Retinal pigment epithelial cell (primary cell): ENCODE results near the gene ZFYVE28.

ENCODE experiments used
- DNase-seq: peaks from one replicate; pipeline ENCODE4 v3.0.0-alpha.2; 2010; ENCODE audit warnings: low read depth
- H3K4me3 ChIP-seq: 2 replicates; pipeline ENCODE4 v1.5.1; 2011; ENCODE audit warnings: mild to moderate bottlenecking, low read length, control low read depth, moderate library complexity
- TF ChIP-seq, protein P1 (sequence below): conservative IDR thresholded peaks from 2 replicates; pipeline ENCODE4 v1.5.1; 2011; ENCODE audit warnings: low read depth, low read length, control low read depth, inconsistent platforms

The ZFYVE28 gene

GRCh38 chr4:2298532-2298991, 119.9 kb downstream of the ZFYVE28 start:
- TF ChIP-seq, protein P1, sequence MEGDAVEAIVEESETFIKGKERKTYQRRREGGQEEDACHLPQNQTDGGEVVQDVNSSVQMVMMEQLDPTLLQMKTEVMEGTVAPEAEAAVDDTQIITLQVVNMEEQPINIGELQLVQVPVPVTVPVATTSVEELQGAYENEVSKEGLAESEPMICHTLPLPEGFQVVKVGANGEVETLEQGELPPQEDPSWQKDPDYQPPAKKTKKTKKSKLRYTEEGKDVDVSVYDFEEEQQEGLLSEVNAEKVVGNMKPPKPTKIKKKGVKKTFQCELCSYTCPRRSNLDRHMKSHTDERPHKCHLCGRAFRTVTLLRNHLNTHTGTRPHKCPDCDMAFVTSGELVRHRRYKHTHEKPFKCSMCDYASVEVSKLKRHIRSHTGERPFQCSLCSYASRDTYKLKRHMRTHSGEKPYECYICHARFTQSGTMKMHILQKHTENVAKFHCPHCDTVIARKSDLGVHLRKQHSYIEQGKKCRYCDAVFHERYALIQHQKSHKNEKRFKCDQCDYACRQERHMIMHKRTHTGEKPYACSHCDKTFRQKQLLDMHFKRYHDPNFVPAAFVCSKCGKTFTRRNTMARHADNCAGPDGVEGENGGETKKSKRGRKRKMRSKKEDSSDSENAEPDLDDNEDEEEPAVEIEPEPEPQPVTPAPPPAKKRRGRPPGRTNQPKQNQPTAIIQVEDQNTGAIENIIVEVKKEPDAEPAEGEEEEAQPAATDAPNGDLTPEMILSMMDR, result no peak
- no peak overlapping the region for H3K4me3 ChIP-seq
- DNase-seq, result no peak

DNA sequence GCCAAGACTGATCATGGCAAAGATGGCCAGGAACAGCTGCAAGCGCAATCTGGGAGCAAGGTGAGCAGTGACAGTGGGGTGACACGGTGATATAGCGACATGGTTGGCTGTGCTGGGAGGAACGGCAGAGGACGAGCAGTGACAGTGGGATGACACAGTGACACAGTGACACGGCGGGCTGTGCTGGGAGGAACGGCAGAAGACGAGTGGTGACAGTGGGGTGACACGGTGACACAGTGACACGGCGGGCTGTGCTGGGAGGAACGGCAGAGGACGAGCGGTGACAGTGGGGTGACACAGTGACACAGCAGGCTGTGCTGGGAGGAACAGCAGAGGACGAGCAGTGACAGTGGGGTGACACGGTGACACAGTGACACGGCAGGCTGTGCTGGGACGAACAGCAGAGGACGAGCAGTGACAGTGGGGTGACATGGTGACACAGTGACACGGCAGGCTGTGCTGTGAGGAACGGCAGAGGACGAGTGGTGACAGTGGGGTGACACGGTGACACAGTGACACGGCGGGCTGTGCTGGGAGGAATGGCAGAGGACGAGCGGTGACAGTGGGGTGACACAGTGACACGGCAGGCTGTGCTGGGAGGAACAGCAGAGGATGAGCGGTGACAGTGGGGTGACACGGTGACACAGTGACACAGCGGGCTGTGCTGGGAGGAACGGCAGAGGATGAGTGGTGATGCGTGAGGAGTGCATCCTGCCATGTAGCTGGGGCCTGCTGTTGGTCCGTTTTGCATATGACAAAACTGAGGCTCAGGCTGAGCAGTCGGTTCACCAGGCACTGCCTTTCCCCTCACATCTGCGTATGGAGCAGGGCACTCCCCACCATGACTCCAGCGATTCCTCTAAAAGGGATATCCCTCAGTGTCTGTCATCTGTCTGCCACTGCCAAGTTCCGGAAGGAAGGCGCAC, 120.6 kb downstream of the ZFYVE28 start:
- H3K4me3 ChIP-seq, result no peak overlapping the region
- TF ChIP-seq, protein P1, result no peak
- no peak for DNase-seq

DNA sequence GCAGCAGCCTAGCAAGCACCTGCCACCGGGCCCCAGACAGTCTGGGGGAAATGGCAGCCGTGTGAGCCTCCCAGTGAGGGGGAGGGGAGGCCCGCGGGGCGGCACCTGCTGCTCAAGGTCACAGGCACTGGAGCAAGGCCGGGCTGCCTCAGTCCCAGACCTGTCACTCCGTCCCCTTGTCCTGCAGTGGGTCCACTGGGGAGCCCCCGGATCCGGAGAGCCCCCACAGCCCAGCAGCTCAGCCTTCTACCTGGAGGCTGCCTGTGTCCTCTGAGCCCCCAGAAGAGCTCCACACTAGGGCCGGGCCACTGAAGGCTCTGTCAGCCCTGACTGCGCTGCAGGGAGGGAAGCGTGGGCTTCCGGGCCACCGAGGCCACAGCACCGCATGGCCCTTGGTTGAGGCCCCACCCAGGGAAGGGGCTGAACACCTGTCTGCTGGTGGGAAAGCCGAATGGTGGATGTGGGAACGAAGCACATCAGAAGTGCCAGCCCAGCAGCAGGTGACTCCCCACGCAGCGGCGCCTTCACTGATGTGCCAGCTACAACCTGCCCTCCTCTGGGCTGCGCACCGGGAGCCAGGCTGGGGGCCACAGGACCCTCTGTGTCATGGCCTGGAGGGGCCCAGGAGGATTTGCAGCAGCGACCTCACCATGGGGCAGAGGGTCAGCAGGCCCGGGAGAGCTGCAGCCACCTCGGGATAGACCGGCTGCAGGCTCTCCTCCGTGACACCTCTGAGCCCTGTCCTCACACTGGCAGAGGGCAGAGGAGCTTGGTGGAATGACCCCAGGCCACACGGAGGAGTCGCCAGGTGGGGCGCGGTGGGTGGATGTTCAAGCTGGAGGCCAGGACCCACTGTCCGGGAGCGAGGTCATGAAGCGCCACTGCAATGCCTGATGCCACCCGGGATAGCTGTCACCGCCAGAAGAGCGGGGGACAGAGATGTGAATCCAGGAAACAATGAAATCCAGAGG, 121.5 kb downstream of the ZFYVE28 start:
- TF ChIP-seq, protein P1, result no peak
- H3K4me3 ChIP-seq, result no peak overlapping the region
- no peak for DNase-seq

- TF ChIP-seq, protein P1, result no peak
- DNase-seq, result no peak
- no peak overlapping the region for H3K4me3 ChIP-seq
Observed at GRCh38 chr4:2295900-2296442, 122.5 kb downstream of the ZFYVE28 start.

DNA sequence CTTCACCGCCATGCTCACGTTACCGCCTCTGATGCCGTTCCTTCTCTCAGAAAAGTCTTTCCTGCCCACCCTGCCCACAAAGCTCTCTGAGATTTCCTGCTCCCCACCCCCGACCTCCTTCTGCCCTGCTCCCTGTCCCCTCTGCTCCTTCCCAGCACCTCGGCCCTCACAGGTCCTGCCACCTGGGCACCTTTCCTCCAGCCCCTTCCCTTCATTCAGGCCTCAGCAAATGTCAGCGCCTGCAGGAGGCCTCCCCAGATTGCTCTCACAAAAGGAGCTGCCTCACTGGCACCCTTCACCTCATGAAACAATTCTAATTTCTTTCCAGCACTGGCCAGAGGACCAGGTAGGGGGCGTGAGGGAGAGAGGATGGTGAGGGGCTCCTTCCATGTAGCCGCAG, 122.9 kb downstream of the ZFYVE28 start:
- no peak overlapping the region for H3K4me3 ChIP-seq
- TF ChIP-seq, protein P1, result no peak
- no peak for DNase-seq

- TF ChIP-seq, protein P1, result no peak
- DNase-seq, result no peak
Observed at GRCh38 chr4:2292646-2293108, 125.8 kb downstream of the ZFYVE28 start.

More at GRCh38 chr4:2292646-2293108, 125.8 kb downstream of the ZFYVE28 start:
- no peak overlapping the region for H3K4me3 ChIP-seq
